ENCODE data around the gene TTC23.
A peak's percentile ranks its signal among the peaks of the same experiment; 100 is the strongest.

Gene TTC23

GRCh38 chr15:99187936-99188335 lies 61.4 kb downstream of the TTC23 start:
- peak; percentile 85 for DNase-seq

- DNase-seq = no peak
Measured at GRCh38 chr15:99185414-99186130, 63.8 kb downstream of the TTC23 start.

GRCh38 chr15:99182791-99183190 lies 66.6 kb downstream of the TTC23 start:
- no peak for DNase-seq

GRCh38 chr15:99181545-99181971 lies 67.8 kb downstream of the TTC23 start:
- no peak for DNase-seq

GRCh38 chr15:99180964-99181306 lies 68.4 kb downstream of the TTC23 start:
- no peak for DNase-seq

- DNase-seq = peak; percentile 67
Measured at GRCh38 chr15:99180086-99180963, 69.1 kb downstream of the TTC23 start.

- no peak for DNase-seq
Measured at GRCh38 chr15:99177679-99178078, 71.7 kb downstream of the TTC23 start.

GRCh38 chr15:99176757-99177156 lies 72.6 kb downstream of the TTC23 start:
- no peak for DNase-seq

- no peak for DNase-seq
Measured at GRCh38 chr15:99174567-99175395, 74.6 kb downstream of the TTC23 start.

- DNase-seq = no peak
Measured at GRCh38 chr15:99172989-99173388, 76.4 kb downstream of the TTC23 start.

GRCh38 chr15:99172171-99172570 lies 77.2 kb downstream of the TTC23 start:
- no peak for DNase-seq

GRCh38 chr15:99170476-99171065 lies 78.8 kb downstream of the TTC23 start:
- no peak for DNase-seq

- peak; percentile 89 for DNase-seq
Measured at GRCh38 chr15:99169769-99170311, 79.5 kb downstream of the TTC23 start.

- DNase-seq = no peak
Measured at GRCh38 chr15:99168601-99169580, 80.5 kb downstream of the TTC23 start.

- no peak for DNase-seq
Measured at GRCh38 chr15:99167640-99168039, 81.7 kb downstream of the TTC23 start.

GRCh38 chr15:99167201-99167600 lies 82.2 kb downstream of the TTC23 start:
- DNase-seq = no peak

GRCh38 chr15:99165956-99166689 lies 83.3 kb downstream of the TTC23 start:
- DNase-seq = no peak

GRCh38 chr15:99165020-99165790 lies 84.2 kb downstream of the TTC23 start:
- no peak for DNase-seq

GRCh38 chr15:99164119-99164518 lies 85.3 kb downstream of the TTC23 start:
- DNase-seq = no peak

All from fibroblast of upper back skin (primary cell).